KG1 (cell line): Measurements from ENCODE around the gene METTL3.
"Not testable (repeated sequence)": the region's sequence is repeated elsewhere in the genome, so short reads cannot be mapped to it uniquely, and the experiment has no call there.

Experiments used
- DNase-seq: peaks from one replicate; lab custom pipeline; 2025; lab: John Stamatoyannopoulos, UW

Gene METTL3

GRCh38 chr14:21510735-21511657 is at the start of gene METTL3:
Gene METTL3 (minus strand): TSS chr14:21511340. CDS start chr14:21511223, 117 bp downstream.
- DNase-seq: peak; percentile 95

GRCh38 chr14:21558703-21559170 is 47.6 kb upstream of the METTL3 start:
- DNase-seq: no peak

GRCh38 chr14:21557084-21557901 is 46.2 kb upstream of the METTL3 start:
- peak; percentile 91 for DNase-seq

- DNase-seq: no peak
Measured at GRCh38 chr14:21556378-21557083, 45.4 kb upstream of the METTL3 start.

DNA sequence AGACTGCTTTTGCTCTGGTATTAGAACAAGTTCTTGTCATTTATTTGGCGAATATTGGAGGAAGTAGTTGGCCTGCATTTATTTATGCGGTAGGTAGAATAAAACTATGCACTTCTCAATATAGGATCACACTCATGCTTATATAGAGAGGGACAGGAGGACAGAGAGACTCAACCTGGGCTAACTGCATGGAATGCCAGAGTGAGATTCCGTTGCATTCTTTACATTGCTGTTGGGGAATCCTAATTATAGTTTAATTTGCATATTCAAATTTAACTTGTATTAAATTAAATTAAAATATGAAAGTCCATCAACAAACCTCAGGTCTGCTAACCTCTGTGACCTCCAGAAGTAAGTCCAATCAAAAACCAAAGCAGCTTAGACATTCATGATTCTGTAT is 42.1 kb upstream of the METTL3 start:
- DNase-seq: no peak

- not testable (repeated sequence) for DNase-seq
Measured at GRCh38 chr14:21544588-21544987, 33.4 kb upstream of the METTL3 start.

GRCh38 chr14:21543963-21544362 is 32.8 kb upstream of the METTL3 start:
- no peak for DNase-seq

- DNase-seq: no peak
Measured at GRCh38 chr14:21543521-21543960, 32.4 kb upstream of the METTL3 start.

GRCh38 chr14:21541413-21542074 is 30.4 kb upstream of the METTL3 start:
- no peak for DNase-seq

DNA sequence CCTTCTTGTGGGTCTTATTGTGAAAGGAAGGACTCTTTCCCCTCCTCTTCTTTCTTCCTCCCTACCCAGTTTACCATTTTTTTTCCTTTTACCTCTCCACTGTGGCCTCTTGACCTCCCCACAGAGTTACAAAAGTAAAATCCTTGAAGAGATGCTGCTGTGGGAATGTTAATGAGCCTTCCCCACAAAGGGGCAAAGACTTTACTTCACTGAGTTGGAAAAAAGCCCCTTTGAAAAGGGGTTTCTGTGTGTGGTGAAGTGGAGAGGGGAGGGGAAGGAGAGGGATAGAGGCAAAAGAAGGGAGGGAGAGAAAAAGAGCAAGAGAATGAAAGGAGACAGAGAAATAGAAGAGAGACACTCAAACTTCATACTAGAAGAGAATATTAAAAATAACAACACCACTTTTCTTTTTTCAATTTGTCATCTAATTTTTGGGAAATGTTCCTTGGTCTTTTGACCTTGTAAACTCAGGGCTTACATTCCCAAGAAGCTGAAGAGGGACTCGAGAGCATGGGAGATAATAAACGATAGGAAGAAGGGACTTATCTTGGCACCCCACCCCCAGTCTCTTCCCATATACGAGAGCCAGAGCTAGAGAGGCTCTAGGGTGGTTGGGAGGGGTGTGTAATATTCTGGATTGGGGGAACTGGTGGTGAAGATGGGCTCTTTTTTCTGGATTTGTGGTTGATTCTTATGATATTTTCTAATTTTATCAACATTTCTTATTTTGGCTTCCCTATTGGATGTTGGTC is 28.2 kb upstream of the METTL3 start:
- no peak for DNase-seq

- DNase-seq: no peak
Measured at GRCh38 chr14:21537090-21537424, 25.9 kb upstream of the METTL3 start.

GRCh38 chr14:21536418-21537089 is 25.4 kb upstream of the METTL3 start:
- DNase-seq: no peak

DNA sequence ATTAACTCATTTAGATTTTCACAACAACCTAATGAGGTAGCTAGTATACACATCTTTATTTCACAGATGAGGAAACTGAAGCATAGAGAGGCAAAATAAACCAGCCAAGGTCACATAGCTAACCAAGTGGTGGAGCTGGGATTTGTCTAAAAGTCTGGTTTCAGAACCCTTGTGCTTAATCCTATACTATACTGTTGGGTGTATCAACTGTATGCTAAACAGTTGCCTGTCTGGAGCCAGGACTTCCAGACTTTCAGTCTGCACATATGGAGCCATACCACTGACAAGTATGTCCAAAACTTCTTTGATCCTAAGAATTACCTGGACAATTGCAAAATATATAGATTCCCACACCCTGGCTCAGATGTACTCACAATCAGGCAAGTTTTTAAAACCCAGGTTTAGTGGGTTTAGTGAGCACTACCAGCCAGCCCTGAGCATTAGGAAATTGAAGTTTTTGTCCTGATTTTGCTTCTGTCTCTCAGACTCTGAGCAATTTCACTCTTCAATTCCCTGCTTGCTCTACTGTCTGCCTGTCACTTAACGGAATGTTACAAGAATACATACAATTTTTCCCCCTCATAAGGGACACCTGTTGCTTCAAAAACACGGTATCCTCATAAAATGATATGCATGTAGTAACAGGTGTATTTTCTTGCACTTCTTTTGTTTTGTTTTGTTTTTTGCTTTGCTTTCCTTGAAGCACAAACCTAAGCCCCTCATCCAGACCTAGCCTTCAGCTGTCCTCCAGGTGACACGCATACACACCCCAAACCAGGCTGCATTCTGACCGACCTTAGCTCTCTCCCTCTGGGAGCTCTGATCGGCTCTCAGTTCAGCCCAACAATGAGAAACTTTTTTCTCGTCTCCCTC is 24.6 kb upstream of the METTL3 start:
- no peak for DNase-seq

DNA sequence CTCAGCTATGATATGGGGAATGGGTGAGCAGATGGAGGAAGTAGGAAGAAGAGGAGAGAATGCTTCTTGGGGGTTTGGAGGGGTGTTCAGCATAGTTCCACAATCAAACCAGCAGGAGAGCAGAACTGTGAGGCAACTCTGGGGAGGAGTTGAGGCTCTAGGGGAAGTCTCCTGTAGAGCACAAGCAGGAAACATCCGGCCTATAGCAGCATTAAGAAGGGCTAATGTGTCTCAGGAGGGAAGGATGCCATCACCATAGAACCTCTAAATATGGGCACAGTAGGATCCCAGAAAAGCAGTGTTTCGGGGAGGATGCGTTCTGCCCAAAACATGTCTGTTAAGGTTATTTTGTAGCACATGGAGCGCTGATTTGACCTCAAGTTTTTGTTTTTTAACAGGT is 23.4 kb upstream of the METTL3 start:
- DNase-seq: no peak

- no peak for DNase-seq
Measured at GRCh38 chr14:21533294-21533693, 22.2 kb upstream of the METTL3 start.

DNA sequence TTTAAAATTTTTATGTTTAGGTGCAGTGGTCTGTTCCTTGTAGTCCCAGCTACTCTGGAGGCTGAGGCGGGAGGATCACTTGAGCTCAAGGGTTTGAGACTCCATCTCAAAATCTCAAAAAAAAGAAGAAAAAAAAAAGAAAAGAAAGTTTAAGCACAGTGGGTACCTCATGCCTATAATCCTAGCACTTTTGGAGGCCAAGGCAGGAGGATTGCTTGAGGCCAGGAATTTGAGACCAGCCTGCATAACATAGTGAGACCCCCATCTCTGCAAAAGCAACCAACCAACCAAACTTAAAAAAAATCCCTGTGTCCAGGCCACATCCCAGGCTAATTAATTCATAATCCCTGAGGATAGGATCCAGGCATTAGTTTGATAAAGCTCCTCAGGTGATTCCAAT is 18.4 kb upstream of the METTL3 start:
- DNase-seq: no peak

DNA sequence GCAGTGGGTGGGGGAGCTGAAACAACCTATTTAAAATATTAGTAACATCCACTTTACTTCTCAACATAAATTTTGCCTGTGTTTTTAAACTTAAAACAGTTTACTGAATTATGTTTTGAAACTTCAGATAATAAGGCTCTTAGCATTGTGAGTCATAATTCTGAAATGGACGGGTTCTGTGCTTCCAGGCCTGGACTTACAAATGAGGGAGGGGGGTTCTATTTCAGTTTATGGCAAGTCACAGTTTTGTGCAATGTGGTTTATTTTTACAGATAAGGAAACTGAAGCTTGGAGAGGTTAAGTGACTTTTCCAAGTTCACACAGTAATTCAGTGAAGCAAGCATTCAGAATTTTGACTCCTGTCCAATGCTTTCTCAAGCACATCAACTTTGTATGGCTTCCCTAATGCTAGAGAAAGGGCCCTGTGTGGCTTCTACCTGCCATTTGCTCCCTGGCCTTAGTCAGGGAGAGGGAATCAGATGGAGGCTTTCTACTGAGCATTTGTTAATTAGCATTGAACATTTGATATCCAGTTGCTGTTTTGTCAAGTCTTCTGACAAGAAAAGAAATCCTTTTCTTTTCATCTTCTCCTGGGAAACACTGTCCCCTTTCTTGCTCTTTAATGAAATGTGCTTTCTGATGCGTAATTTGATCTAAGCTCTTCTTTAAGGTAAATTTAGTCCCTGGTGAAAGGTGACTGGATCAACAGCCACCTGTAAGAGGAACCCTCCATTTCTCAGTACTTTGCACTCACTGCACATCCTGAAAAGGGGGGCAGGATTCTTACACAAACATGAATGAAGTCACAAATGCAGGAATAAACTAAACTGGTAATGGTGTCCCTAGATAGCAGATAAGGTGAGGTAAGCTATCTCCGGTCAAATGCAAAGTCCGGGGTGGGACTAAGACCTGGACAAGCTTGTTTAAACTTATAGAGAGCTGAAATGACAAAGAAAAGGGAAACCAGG is 17.5 kb upstream of the METTL3 start:
- DNase-seq: no peak

GRCh38 chr14:21527318-21527679 is 16.2 kb upstream of the METTL3 start:
- DNase-seq: no peak
